Tongue (tissue), 3 donors: ENCODE data around the gene ARL17B. TPM values are rescaled to one million over a fixed set of nuclear protein-coding genes. Genes with fewer than 3 reads are reported as not detected.
"Not testable (repeated sequence)": the region's sequence is repeated elsewhere in the genome, so short reads cannot be mapped to it uniquely, and the experiment has no call there.

ENCODE experiments used
- DNase-seq: peaks from one replicate; pipeline ENCODE4 v3.0.0-alpha.2; 2015
- small RNA-seq: library from RNA; depleted of rRNA; stranded (forward); fragments of <200 nt; gene quantifications from one replicate; pipeline ENCODE3, GENCODE V24; 2014; ENCODE audit warnings: low replicate concordance
- total RNA-seq: library from RNA; depleted of rRNA; stranded (reverse); fragments of >200 nt; gene quantifications from one replicate; pipeline ENCODE4 v1.2.3, GENCODE V29; 2014

Gene ARL17B
- total RNA-seq, 1 donor from 2014 or later, result 15.3 TPM

- DNase-seq, result not testable (repeated sequence)
Observed at GRCh38 chr17:46244949-46245768, 116.4 kb downstream of the ARL17B start.

- not testable (repeated sequence) for DNase-seq
Observed at GRCh38 chr17:46244339-46244913, 117.1 kb downstream of the ARL17B start.

GRCh38 chr17:46243928-46244327 is 117.6 kb downstream of the ARL17B start:
- not testable (repeated sequence) for DNase-seq

GRCh38 chr17:46243505-46243904 is 118.1 kb downstream of the ARL17B start:
- DNase-seq, result not testable (repeated sequence)

GRCh38 chr17:46231359-46231758 is 130.2 kb downstream of the ARL17B start:
- not testable (repeated sequence) for DNase-seq

DNA sequence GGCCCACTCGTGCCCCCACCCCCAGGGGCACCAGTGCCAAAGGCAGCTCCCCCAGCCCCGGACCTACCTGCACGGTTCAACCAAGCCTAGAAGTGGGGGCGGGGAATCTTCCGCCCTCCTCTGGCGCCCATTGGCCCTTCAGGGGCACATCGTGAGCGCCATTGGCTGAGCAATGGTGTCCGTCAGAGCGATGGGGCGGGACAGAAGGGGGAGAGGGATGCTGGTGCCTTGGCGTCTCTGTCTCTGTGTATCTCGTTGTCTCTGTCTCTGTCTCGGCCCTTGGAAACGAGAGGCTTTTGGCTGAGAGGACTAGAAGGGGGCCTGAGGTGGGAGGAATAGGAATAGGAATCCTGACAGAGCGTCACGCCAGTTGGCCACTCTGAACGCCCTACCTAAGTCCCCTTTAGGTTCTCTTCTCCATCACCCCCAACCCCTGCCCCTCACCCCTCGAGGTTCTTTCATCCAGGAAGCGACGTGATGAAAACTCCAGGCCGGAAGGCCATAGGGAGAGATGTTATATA is 136.2 kb downstream of the ARL17B start:
- peak; percentile 97 for DNase-seq

- DNase-seq, result not testable (repeated sequence)
Observed at GRCh38 chr17:46224864-46225263, 136.7 kb downstream of the ARL17B start.

Small RNAs within 50 kb of the gene (small RNA-seq; reads per million reads assigned to genes)
- not detected for gene RN7SL656P

Other genes starting within 250 kb of the ARL17B start
- gene KANSL1, start 168.3 kb downstream of the ARL17B start, total RNA-seq, result 100 TPM
- 1.2 TPM for gene LRRC37A, start 66.6 kb downstream of the ARL17B start, total RNA-seq
- 6.8 TPM for gene LRRC37A2, start 150.7 kb upstream of the ARL17B start, total RNA-seq
- 5.5 TPM for gene ARL17A, start 217.9 kb upstream of the ARL17B start, total RNA-seq
- gene NSF, start 228.9 kb upstream of the ARL17B start, total RNA-seq, result 28.6 TPM